GM18499 (cell line): Measurements from ENCODE around the gene RNASE11.
"Not testable (repeated sequence)": the region's sequence is repeated elsewhere in the genome, so short reads cannot be mapped to it uniquely, and the experiment has no call there.

Experiments
- ATAC-seq: cut with Tn5 transposase; IDR thresholded peaks from one replicate; pipeline ENCODE4 v1.9.1; 2021; ENCODE audit warnings: moderate number of reproducible peaks; ENCODE audit not compliant: insufficient read depth, unreplicated experiment

Gene RNASE11

DNA sequence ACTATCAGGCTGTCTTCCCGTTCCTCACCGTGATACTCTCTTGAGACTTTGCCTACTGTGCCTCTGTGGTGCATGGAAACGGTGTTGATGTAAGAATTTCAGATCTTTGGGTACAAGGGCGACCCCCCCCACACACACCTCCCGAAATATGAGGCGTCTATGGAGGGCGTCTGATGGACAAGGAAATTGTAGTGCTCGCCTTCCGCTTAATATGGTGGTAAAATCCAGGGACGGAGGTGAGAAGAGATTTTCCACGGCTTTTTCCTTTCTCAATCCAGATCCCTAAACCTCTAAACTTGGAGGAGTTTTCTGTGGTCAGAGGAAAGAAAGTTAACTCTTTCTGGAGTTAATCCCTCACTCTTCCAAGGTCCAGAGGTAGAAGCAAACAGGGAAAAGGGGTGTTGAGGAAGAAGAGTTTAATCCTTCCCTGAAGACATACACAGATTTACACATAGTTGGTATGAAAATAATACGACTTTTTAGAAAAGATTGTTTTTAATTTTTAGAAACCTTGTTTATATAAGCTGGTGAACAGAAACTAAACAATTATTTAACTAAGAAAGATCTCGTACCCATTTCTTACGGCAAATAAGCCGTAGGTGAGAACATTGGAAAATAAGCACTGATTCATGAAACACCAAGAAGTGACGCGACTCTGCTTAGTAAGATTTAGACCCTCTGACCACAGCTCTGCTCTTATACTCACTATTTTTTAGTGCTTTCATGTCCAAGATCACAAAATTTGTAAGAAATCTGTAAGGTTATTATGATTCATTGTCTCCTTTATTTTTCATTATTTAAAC is 26.4 kb upstream of the RNASE11 start:
- no peak for ATAC-seq

DNA sequence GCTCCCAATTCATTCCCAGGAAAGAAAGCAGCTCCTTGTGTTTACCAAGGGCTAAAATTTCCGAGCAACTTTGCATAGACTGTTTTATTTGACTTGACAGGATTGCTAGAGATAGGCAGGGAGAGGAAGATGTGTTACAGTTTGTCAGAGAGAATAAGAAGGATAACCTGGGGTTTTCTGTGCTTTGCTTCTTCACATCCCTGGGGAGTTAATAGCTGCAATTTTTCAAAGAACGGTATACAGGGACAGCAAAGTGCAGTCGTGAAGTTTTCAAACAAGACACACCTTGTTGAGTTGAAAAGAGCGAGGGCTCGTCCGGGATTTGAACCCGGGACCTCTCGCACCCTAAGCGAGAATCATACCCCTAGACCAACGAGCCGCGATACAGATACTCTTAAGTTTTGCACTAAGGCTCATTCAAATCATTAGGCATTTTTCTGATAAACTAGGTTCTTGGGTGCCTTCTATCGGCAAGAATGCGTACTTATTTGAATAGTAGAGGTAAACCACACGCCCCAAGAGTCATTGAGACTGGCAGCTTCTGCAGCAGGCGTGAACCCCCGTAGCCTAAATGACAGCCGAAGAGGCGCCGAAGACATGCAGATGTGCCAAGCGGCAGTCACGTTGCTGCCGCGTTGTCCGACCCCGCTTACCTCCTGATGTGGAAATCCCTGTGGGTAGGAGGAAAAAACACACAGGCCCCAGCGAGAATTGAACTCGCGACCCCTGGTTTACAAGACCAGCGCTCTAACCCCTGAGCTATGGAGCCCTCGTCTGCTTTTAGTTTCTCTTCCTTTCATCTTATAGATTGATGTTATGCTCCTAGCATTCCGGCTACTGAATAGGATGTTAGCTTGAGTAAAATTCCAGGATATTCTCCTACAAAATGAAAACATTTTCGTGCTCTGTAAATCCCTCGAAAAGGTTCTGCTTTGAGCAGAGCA is 25.6 kb upstream of the RNASE11 start:
- ATAC-seq = peak; percentile 41

DNA sequence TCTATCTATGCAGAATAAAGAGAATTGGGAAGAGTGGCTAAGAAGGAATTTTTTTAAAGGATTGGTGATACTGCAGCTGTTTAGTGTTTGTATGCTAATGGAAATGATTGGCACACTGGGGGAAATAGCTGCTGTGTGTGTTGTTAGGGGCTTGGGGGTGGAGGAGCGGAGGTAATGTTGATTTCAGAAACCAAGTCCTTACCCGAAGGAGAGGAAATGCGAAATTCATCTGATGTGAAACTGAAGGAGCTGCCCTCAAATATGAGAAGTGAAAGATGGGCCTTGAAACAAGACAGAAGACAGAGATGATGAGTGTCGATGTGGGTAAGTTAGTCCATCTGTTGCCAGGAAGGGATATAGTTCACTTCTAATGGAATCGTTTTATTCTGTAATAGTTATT is 24.6 kb upstream of the RNASE11 start:
- ATAC-seq = no peak

DNA sequence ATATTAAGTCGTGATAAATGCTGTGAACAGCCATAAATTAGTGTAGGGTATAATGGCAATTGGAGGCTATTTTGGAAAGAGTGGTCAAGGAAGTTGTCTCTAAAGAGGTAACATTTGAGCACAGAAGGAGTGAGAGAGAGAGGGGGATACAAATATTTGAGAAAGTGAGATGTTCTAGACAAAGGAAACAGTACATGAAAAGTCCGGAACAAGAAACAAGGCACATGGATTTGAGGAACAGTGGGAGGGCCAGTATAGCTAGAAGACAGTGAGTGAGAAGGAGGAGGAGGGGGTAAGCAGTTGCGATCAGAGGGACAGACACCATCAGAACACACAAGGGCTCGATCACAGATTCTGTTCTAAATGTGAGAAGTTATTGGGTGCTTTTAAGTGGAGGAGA is 23.5 kb upstream of the RNASE11 start:
- ATAC-seq = no peak

DNA sequence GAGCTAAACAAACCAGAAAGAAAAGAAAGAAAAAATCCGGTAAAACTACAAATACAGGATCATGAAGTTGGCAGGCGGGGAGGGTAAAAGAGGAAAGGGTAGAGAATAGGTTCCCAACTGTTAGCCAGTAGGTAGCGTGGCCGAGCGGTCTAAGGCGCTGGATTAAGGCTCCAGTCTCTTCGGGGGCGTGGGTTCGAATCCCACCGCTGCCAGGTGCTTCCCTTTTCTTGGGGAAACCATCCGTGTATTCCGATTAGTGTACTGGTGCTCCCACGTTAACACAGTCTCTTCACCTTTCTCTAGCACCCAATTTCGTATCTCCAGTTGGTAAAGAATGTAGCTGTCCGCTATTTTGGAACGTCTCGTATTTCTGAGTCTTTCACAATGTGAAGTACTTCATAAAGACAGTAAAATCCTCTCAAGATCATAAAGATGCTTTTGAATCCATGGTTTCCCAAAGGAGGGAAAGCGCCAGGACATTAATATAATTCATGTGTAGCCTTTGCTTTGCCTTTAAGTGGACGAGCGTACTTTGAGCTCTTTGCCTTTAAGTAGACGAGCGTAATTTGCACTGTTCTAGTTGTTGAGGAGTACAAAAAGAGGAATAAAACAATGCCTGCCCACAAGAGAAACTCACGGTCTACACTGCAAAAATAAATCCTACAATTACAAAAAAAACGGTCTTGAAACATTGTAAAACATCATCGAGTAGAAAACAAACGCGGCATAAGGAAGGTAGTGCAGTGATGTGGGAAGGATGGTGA is 22.4 kb upstream of the RNASE11 start:
- no peak for ATAC-seq

DNA sequence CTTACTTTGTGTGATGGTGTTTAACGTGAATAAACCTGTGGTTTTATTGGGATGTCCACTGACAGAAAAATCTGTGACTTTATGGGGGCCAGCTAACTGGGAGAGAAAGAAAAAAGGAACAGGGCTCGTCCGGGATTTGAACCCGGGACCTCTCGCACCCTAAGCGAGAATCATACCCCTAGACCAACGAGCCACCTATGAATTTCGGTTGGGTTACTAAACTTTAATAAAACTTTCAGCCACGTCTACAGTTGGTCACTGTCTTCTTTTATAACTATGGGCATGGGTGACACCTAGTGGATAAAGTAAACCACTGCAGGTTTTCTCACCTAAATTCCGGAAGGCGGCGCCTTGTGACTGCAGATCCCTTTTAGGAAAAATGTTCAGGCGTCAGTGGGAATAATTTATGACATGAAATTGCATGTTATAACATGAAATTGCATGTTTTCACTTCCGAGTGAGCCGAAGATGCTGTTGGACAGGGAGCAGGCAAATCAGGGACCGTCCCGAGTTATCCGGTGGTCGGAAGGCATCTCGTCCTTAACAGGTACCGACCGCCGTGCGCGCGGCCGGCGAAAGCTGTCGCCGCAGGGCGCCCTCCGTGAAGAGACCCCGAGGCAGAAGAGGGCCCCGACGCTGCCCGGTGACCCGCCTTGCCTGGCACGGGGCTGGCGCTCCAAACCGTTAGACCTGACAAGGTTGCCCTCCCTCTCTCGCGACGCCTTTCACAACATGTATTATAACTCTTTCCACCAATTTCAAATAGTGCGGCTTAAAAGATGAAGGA is 21.6 kb upstream of the RNASE11 start:
- ATAC-seq = peak; percentile 24

DNA sequence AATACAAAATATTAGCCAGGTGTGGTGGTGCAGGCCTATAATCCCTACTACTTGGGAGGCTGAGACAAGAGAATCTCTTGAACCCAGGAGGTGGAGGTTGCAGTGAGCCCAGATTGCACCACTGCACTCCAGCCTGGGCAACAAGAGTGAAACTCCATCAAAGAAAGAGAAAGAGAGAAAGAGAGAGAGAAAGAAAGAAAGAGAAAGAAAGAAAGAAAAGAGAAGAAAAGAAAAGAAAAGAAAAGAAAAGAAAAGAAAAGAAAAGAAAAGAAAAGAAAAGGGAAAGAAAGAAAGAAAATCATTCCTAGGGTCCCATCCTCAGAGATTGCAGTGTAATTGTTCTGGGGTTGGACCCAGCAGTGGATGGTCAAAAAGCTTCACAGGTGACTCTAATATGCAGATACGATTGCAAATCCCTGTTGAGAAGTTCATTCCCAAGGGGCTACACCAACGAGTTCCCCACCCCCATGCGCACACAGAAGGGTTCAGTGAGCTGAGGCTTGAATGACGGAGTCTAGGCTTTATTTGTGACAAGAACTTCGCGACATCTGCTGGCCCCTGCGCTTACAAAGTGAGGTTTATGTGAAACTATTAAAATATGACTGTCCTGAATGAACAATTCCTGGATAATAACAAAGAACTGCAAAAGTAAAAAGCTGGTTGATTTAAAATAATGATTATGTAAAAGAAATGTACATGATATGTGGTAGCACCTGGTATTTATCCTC is 20.7 kb upstream of the RNASE11 start:
- no peak for ATAC-seq

DNA sequence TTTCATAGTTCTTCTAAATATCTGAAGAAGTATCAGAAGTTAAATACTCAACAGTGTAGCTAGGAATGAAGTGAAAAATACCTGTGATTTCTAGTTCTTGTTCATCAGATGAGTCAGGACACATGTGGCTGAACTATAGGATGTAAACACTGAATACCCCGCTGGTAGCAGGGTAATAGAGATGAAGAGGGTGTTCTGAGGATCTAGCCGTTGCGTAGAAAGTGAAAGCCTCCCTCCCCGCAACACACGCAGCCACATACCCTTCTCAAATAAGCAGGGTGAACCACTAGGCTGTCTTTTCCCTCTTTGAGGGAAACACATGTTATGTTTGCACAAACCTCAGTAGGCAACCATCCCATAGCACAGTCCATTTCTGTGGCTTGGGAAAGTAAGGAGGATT is 19.8 kb upstream of the RNASE11 start:
- ATAC-seq = no peak

DNA sequence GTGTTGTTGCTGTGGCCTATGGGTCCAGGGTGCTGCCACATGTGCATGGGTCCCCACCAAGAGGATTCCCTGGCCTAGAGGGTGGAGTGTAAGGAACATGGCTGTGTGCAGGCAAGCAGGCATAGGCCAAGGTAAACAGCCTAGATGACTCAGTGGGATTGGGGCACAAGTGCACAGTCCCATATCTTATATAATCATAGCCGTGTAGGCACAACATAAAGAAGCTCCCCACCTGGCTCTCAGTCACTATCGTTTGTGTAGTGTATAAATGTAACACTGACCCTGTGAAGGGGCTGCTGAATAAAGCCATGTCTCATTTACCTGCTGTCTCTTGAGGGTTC is 19.1 kb upstream of the RNASE11 start:
- no peak for ATAC-seq

DNA sequence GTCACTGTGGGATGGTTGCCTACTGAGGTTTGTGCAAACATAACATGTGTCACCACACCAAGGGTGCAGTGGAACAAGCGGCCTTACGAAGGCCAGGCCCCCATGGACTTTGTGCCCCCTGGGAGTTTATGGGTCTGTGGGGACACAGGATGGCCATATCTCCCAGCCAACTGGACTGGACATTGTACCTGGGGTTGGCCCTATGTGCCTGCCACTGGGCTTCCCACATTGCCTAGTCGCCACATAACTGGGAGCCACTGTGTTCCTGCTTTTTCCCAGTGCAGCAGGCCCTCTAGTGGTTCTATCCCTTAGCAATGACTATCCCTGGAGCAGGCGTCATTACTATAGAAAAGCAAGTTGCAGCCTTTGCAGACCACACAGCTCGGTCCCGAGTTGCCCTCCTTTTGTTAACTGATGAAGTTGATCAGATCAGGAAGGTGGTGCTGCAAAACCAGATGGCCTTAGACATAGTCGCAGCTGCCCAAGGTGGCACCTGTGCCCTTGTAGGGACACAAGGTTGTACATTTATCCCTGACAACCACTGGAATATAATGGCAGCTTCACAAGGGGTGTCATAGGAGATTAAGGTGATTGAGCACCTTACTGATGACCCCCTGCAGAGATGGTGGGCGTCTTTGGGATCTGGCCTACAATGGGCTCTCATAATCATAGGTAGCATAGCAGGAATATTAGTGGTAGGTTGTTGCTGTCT is 18.5 kb upstream of the RNASE11 start:
- ATAC-seq = no peak

DNA sequence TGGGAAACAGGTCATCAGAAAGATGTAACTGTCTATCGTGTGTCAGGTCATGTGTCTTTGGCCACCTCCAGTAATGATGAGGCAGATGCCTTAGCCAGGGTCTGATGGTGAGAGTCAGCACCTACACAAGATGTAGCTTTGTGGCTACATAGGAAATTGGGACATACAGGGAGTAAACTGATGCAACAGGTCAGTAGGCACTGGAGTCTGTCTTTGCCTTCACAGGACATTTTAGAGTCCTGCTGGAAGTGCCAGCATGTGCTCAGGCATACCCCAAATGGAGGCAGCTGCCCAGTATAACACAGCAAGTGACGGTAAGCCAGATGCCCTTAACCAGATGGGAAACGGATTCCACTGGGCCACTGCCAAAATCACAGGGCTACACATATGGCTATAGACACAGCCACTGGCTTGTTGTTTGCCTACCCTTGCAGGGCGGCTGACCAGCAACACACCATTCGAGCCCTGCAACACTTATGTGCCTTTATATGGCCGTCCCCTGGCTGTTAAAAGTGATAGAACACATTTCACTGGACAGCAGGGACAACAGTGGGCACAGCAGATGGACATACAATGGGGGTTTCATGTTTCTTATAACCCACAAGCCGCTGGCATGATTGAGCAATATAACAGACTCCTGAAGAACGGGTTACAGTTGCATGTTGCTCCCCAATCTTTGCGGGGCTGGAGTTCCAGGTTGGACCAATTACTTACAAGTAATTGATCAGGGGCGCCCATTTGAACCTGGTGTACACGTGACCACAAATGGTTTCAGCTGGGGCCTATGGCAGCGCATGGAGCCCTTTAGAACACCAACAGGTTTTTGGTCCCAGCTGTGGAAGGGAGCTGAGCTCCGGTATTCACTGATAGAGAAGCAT is 16.3 kb upstream of the RNASE11 start:
- ATAC-seq = no peak

DNA sequence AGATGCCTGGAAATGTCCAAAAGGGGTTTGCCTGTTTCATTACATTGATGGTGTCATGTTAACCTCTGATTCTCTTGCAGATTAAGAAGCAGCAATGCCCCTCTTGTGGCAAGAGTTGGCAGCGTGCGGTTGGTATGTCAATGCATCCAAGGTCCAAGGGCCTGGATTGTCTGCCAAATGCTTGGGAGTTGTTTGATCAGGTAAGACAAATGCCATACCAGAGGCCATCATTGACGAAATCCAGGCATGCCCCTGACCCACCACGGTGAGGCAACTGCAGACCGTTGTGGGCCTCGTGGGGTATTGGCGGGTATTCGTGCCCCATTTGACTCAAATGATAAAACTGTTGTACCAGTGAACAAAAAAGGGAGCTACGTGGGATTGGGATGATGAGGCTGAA is 14.8 kb upstream of the RNASE11 start:
- no peak for ATAC-seq

DNA sequence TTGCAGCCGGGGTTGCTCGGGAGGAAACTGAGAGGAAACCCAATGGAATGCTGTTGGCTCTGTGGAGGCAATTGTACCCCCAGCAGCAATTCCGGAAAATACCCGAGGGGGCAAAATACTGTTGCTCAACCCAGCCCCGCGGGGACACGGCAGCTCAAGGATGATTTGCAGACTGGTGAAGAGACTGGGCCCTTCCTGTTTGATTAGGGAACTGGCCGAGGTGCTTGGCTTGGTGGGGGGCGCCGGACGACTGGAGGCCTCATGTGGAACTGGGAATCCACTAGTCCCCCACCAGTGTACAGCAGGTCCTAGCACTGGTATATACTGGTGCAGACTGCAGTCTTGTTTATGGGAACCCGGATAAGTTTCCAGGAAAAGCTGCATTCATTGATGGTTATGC is 13.7 kb upstream of the RNASE11 start:
- no peak for ATAC-seq

DNA sequence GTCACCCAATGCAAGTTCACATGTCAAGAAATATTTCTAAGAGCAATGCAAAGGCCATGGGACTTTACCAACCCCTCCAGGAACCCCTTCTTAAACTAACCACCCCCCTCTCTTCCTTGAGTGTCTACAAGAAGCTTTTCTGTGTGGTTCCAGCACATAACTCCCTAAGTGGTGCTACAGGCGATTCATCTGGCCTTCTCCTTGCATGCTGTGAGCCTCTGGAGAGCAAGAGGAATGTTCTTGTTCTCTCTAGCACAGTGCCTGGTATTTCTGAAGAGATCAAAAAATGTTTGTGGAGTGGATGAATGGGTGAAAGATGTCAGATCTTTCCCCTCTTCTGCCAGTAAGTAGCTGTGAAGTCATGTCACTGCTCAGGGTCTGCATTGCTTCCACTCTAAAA is 9.3 kb upstream of the RNASE11 start:
- ATAC-seq = no peak

DNA sequence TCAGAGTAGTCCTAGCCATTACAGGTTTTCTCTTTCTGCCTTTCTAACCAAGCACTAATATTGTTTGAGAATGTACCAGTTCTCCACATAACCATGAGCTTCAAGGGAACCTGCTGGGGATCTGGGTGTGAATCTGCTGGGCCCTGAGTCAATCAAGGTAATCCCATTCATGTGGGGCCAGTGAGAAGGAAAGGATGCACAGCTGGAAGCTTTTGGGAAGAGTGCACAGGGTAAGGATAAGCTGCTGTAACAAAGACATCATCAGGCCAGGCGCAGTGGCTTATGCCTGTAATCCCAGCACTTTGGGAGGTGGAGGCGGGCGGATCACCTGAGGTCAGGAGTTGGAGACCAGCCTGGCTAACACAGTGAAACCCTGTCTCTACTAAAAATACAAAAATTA is 7.9 kb upstream of the RNASE11 start:
- not testable (repeated sequence) for ATAC-seq

DNA sequence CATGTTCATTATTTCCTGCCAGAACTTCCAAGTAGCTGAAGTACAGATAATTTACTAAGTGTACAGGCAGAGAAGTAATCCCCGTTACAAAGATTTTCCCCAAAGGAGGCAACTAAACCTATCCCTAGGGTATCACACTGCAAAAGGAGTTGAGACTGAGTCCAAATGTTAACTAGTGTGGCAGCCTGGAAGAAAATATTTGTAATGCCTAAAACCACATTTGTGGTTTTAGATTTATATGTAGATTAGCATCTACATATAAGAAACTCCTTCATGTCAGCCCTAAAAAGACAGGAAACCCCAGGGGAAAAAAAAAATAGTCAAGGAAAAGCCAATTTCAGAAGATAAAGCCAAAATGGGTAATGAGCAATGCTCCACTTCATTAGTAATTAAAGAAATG is 4.8 kb upstream of the RNASE11 start:
- no peak for ATAC-seq

DNA sequence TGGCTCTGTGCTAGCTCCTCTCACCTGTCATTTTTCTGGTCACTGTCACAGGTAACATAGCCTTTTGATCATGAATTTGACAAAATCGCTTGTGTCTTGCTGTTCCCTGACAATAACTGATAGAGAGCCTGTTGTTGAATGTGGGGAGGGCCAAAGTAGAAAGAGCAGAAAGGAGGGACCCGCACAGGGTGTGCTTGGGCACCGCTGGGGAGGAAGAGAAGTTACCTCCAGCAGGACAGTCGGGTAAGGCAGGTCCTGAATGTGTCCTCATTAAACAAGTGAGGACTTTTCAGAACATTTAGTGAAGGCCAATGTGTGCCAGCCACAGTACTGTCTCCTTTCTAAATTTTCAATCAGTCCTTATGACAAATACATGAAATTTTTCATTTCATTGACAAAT is 3.4 kb upstream of the RNASE11 start, which contains the start of gene RNASE12:
RNASE12 (minus strand) TSS at position 142 of the 400 bp plus-strand sequence. CDS start 653 bp downstream, outside the sequence.
- no peak for ATAC-seq

DNA sequence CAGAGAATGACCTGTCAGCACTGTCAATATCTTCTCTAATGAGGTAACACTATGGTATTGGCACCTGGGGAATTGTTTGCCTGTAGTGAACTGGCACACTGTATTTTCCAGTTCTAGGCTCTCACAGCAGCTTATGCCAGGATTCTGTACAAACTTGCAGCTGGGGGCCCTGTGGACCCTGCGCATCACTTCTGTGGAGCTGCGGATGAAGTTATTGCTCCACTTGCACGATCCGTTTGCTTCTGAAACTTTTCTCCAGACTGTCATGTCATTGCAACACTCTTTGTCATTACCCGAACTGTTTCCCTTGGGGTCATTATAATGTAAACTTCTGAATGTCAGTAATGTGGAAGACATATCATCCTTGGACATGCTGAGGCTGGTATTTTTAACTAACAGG is 3.9 kb downstream of the RNASE11 start:
- no peak for ATAC-seq
